ENCODE measurements around the gene CYP1A1. TPM values are rescaled to one million over a fixed set of nuclear protein-coding genes. Genes with fewer than 3 reads are reported as not detected.
A peak's percentile ranks its signal among the peaks of the same experiment; 100 is the strongest.
"Not testable (repeated sequence)": the region's sequence is repeated elsewhere in the genome, so short reads cannot be mapped to it uniquely, and the experiment has no call there.

CYP1A1 gene
- total RNA-seq, 3 donors from 2014 or later, result 0.80 to 32.1 (median 4.8) TPM

- DNase-seq (ENCODE audit: low spot score in 2 of 2), result no peak
- TF ChIP-seq POLR2AphosphoS5 (IDR thresholded peaks at IDR 0.05) (no peak), CTCF (IDR thresholded peaks at IDR 0.05) (no peak), POLR2A (IDR thresholded peaks at IDR 0.05) (no peak)
- Histone ChIP-seq H3K27ac (no peak overlapping the region), H3K4me3 (no peak overlapping the region), H3K9me3 (no peaks in the 10 kb centered on the region), H3K36me3 (no peaks in the 10 kb centered on the region), H3K27me3 (peaks cover 0 to 30% of the 10 kb centered on the region in 2 donors), H3K4me1 (no peaks in the 10 kb centered on the region)
- intact Hi-C loops (cut with DNase I; ENCODE audit: low total_unique reads), result no loop called here
Observed at GRCh38 chr15:74730619-74731316, 5.4 kb upstream of the CYP1A1 start.

GRCh38 chr15:74729372-74729771, 4.0 kb upstream of the CYP1A1 start:
- H3K27ac ChIP-seq; H3K4me3 ChIP-seq; intact Hi-C loops (cut with DNase I; ENCODE audit: low total_unique reads); H3K9me3 ChIP-seq; H3K4me1 ChIP-seq; H3K36me3 ChIP-seq; DNase-seq (ENCODE audit: low spot score in 2 of 2): not testable (repeated sequence)
- H3K27me3 ChIP-seq, result peaks cover 0 to 25% of the 10 kb centered on the region in 2 donors

- DNase-seq (ENCODE audit: low spot score in 2 of 2); H3K27ac ChIP-seq; H3K4me3 ChIP-seq; H3K9me3 ChIP-seq; H3K36me3 ChIP-seq; H3K4me1 ChIP-seq; intact Hi-C loops (cut with DNase I; ENCODE audit: low total_unique reads): not testable (repeated sequence)
- peaks cover 0 to 25% of the 10 kb centered on the region in 2 donors for H3K27me3 ChIP-seq
Observed at GRCh38 chr15:74728699-74729098, 3.4 kb upstream of the CYP1A1 start.

GRCh38 chr15:74727727-74728126, 2.4 kb upstream of the CYP1A1 start:
- TF ChIP-seq CTCF (IDR thresholded peaks at IDR 0.05), result no peak
- no peak for TF ChIP-seq POLR2AphosphoS5 (IDR thresholded peaks at IDR 0.05)
- TF ChIP-seq POLR2A (IDR thresholded peaks at IDR 0.05), result no peak

GRCh38 chr15:74726774-74727164, 1.4 kb upstream of the CYP1A1 start:
- no peak for TF ChIP-seq POLR2AphosphoS5 (IDR thresholded peaks at IDR 0.05)
- no peak for TF ChIP-seq POLR2A (IDR thresholded peaks at IDR 0.05)
- no peak for TF ChIP-seq CTCF (IDR thresholded peaks at IDR 0.05)
- peaks cover 0 to 25% of the 10 kb centered on the region in 2 donors for H3K27me3 ChIP-seq
- intact Hi-C loops (cut with DNase I; ENCODE audit: low total_unique reads), result no loop called here
- H3K4me1 ChIP-seq, result no peaks in the 10 kb centered on the region
- no peaks in the 10 kb centered on the region for H3K36me3 ChIP-seq
- H3K27ac ChIP-seq, result no peak overlapping the region
- H3K4me3 ChIP-seq, result peak overlapping the region; percentile 51 to 67 (median 62)
- no peak for DNase-seq (ENCODE audit: low spot score in 2 of 2)
- no peaks in the 10 kb centered on the region for H3K9me3 ChIP-seq

More at GRCh38 chr15:74727727-74728126, 2.4 kb upstream of the CYP1A1 start:
- Histone ChIP-seq H3K4me1 (no peaks in the 10 kb centered on the region), H3K27me3 (peaks cover 0 to 25% of the 10 kb centered on the region in 2 donors), H3K4me3 (no peak overlapping the region), H3K36me3 (no peaks in the 10 kb centered on the region), H3K27ac (no peak overlapping the region), H3K9me3 (no peaks in the 10 kb centered on the region)
- DNase-seq (ENCODE audit: low spot score in 2 of 2), result no peak
- intact Hi-C loops (cut with DNase I; ENCODE audit: low total_unique reads), result no loop called here

GRCh38 chr15:74725845-74726773, 781 bp upstream of the CYP1A1 start:
- peak overlapping the region in 1 of 2 donors; percentile 11 for H3K27ac ChIP-seq
- peaks cover 0 to 25% of the 10 kb centered on the region in 2 donors for H3K27me3 ChIP-seq
- no peaks in the 10 kb centered on the region for H3K36me3 ChIP-seq
- no peak for TF ChIP-seq CTCF (IDR thresholded peaks at IDR 0.05)
- no peak for TF ChIP-seq POLR2AphosphoS5 (IDR thresholded peaks at IDR 0.05)
- TF ChIP-seq POLR2A (IDR thresholded peaks at IDR 0.05), result no peak
- no peaks in the 10 kb centered on the region for H3K4me1 ChIP-seq
- DNase-seq (ENCODE audit: low spot score in 2 of 2), result no peak
- intact Hi-C loops (cut with DNase I; ENCODE audit: low total_unique reads), result no loop called here
- peak overlapping the region; percentile 51 to 67 (median 62) for H3K4me3 ChIP-seq
- H3K9me3 ChIP-seq, result no peaks in the 10 kb centered on the region

Data from breast epithelium (tissue), 4 donors.